Measurements from ENCODE around the gene NFKBIL1. TPM values are rescaled to one million over a fixed set of nuclear protein-coding genes. Genes with fewer than 3 reads are reported as not detected.

NFKBIL1 gene
- total and polyA plus RNA-seq, 2 of the 4 experiments (the other 2 are of a cell fraction), result 7.8 to 10.8 TPM

GRCh38 chr6:31582230-31582643 is 34.8 kb downstream of the NFKBIL1 start, which contains the start of gene LTB:
Gene LTB, minus strand, starts transcription at chr6:31582424. Its CDS starts 7 bp downstream, at chr6:31582417.
- H4K8ac ChIP-seq (ENCODE audit: low read depth in 2 of 2, low read length in 2 of 2), result peak within 1 kb of the TSS; percentile 51 to 93; a peak in 3 of 4 replicates
- H3K9me3 ChIP-seq (ENCODE audit: control insufficient read depth, insufficient read depth, low read length), result no peaks in the 10 kb centered on the region
- no peaks in the 10 kb centered on the region for H4K20me1 ChIP-seq (ENCODE audit: insufficient read depth, low read length)
- H2AFZ ChIP-seq (replicated peaks; ENCODE audit: low read length, poor library complexity), result peak within 1 kb of the TSS; percentile 98
- H3K4me2 ChIP-seq (ENCODE audit: low read depth, low read length), result peak within 1 kb of the TSS; percentile 75
- WGBS, 2 experiments (ENCODE audit: extremely low coverage in 2 of 2, insufficient read length in 1 of 2), result no CpG with 5 or more reads among the region's 3 CpGs
- BruUV-seq (replicated peaks), result no TSS peak
- H3K56ac ChIP-seq (ENCODE audit: extremely low read depth, insufficient read depth, low read length), result peak within 1 kb of the TSS; percentile 52; the same call in 1 of the 2 replicates
- peak within 1 kb of the TSS; percentile 82 for H3K4me3 ChIP-seq (ENCODE audit: insufficient read depth, low read depth, low read length)
- no peak within 1 kb of the TSS for H3K18ac ChIP-seq (ENCODE audit: low read depth, low read length)
- H3K23ac ChIP-seq (ENCODE audit: low read depth, low read length), result peak within 1 kb of the TSS; percentile 86
- ChIA-PET CTCF (interaction anchor here (0.6 kb wide), 1 partner anchor 141 kb away, joined by 3 read pairs; no protein-coding TSS in a partner anchor), POLR2A (ENCODE audit: unreplicated experiment) (no interaction called here)
- ATAC-seq (ENCODE audit: low read depth), result no peak
- no peak within 1 kb of the TSS for H2BK15ac ChIP-seq (ENCODE audit: low read depth, low read length)
- H3K4me1 ChIP-seq (ENCODE audit: control insufficient read depth, insufficient read depth, low read length), result peaks cover 4% of the 10 kb centered on the region; the same call in 1 of the 2 replicates
- peak within 1 kb of the TSS; percentile 77 for H3K9ac ChIP-seq (ENCODE audit: low read depth, low read length)
- TF ChIP-seq CTCF (conservative IDR thresholded peaks at IDR 0.05; ENCODE audit: low read depth, low read length) (no peak), RCOR1 (IDR thresholded peaks at IDR 0.05; ENCODE audit: insufficient replicate concordance, low read length) (no peak), SMC3 (IDR thresholded peaks at IDR 0.05; ENCODE audit: low read depth, low read length) (no peak), RFX5 (IDR thresholded peaks at IDR 0.05; ENCODE audit: low read depth, low read length) (no peak), MXI1 (IDR thresholded peaks at IDR 0.05; ENCODE audit: borderline replicate concordance, low read depth, low read length) (no peak), ELK1 (IDR thresholded peaks at IDR 0.05; ENCODE audit: borderline replicate concordance, low read depth, low read length) (no peak), USF2 (IDR thresholded peaks at IDR 0.05; ENCODE audit: low read depth, low read length) (no peak), MAFK (IDR thresholded peaks at IDR 0.05; ENCODE audit: low read depth, low read length) (no peak), RAD21 (IDR thresholded peaks at IDR 0.05; ENCODE audit: low read length) (no peak)
- no peak within 1 kb of the TSS for H2BK20ac ChIP-seq (ENCODE audit: low read depth, low read length)
- peak within 1 kb of the TSS; percentile 83 for H3K4ac ChIP-seq (ENCODE audit: low read depth, low read length)
- peak within 1 kb of the TSS; percentile 95 for H3K14ac ChIP-seq (replicated peaks; ENCODE audit: low read depth, low read length)
- no peaks in the 10 kb centered on the region; the same call in 1 of the 2 replicates for H3K9me1 ChIP-seq (ENCODE audit: insufficient read depth, low read length)
- H3K27me3 ChIP-seq (ENCODE audit: control insufficient read depth, insufficient read depth, low read length), result peaks cover 11% of the 10 kb centered on the region; the same call in 1 of the 2 replicates
- DNase-seq, result no peak
- peak within 1 kb of the TSS; percentile 54 for H4K5ac ChIP-seq (ENCODE audit: low read depth, low read length)
- no peaks in the 10 kb centered on the region for H3K79me1 ChIP-seq (ENCODE audit: low read depth in 1 of 2, low read length in 2 of 2)
- dilution Hi-C loops (cut with HindIII; ENCODE audit: low sequenced_read_pairs, unreplicated experiment) (no loop called here), intact Hi-C loops (cut with micrococcal nuclease) (loop anchor here (5.0 kb wide), 1 partner anchor 35 kb away; the partner anchor contains the start of genes ATP6V1G2 and NFKBIL1), in situ Hi-C loops (cut with MboI; ENCODE audit: low sequenced_read_pairs) (no loop called here)
- H3K36me3 ChIP-seq (ENCODE audit: control insufficient read depth, insufficient read depth, low read length), result no peaks in the 10 kb centered on the region
- no peak within 1 kb of the TSS for H4K91ac ChIP-seq (ENCODE audit: insufficient read depth, low read depth, low read length)
- H2AK9ac ChIP-seq (replicated peaks; ENCODE audit: low read depth, low read length, poor library complexity), result peak within 1 kb of the TSS; percentile 89
- no peak within 1 kb of the TSS for H2BK120ac ChIP-seq (ENCODE audit: low read depth, low read length)
- peak within 1 kb of the TSS; percentile 2; the same call in 1 of the 2 replicates for H3K27ac ChIP-seq (ENCODE audit: insufficient read depth, low read length)
- H2AK5ac ChIP-seq (ENCODE audit: low read depth, low read length), result peak within 1 kb of the TSS; percentile 21
- no peak within 1 kb of the TSS for H2BK5ac ChIP-seq (ENCODE audit: low read depth, low read length, poor library complexity, severe bottlenecking)

Measured in IMR-90 (cell line).